Measurements from ENCODE around the gene RPL12.

Gene RPL12

DNA sequence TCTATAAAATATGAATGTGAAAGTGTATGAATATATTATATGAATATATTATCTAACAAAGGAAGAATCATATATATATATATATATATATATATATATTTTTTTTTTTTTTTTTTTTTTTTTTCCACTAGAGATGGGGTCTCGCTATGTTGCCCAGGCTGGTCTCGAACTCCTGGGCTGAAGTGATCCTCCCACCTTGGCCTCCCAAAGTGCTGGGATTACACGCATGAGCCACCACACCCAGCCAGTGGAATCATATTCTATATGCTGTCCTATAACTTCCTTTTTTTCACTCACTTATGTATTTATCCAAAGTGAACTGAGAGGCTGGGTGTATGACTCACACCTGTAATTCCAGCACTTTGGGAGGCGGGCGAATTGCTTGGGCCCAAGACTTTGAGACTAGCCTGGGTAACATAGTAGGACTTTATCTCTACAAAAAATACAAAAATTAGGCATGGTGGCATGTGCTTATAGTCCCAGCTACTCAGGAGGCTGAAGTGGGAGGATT, 15.3 kb upstream of the RPL12 start:
- peak; percentile 42 for DNase-seq

DNA sequence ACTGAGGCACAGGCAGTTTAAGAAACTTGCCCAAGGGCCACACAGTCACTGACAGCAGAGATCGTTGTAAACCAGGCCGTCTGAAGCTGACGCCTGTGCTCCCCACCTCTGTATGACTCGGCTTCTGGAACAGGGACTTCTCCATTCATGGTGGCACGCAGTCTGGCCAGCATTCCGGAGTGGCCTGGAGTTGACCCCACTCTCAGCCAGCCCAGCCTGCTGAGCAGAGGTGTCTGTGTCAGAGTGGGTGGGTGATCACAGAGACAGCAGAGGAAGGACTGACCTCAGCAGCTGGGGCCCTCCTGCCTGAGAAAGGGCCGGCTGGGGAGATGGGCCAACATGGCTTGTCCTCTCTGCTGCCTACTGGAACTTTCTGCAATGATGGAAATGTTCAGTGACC, 12.7 kb upstream of the RPL12 start:
- no peak for DNase-seq

DNA sequence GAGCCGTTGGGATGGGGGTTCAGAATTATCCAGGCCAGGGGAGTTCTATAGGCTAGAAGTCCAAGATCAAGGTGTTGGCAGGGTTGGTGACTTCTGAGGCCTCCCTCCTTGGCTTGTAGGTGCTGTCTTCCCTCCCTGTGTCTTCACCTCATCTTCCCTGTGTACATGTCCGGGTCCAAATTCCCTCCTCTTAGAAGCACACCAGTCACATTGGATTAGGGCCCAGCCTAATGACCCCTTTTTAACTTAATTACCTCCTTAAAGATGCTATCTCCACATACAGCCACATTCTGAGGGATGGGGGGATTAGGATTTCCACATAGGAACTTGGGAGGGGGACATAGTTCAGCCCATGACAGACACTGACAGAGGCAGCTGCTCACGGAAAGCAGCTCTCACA, 12.2 kb upstream of the RPL12 start:
- no peak for DNase-seq

GRCh38 chr9:127458921-127459320, 7.7 kb upstream of the RPL12 start:
- DNase-seq: no peak

- no peak for DNase-seq
Measured at GRCh38 chr9:127457191-127457878, 6.1 kb upstream of the RPL12 start.

DNA sequence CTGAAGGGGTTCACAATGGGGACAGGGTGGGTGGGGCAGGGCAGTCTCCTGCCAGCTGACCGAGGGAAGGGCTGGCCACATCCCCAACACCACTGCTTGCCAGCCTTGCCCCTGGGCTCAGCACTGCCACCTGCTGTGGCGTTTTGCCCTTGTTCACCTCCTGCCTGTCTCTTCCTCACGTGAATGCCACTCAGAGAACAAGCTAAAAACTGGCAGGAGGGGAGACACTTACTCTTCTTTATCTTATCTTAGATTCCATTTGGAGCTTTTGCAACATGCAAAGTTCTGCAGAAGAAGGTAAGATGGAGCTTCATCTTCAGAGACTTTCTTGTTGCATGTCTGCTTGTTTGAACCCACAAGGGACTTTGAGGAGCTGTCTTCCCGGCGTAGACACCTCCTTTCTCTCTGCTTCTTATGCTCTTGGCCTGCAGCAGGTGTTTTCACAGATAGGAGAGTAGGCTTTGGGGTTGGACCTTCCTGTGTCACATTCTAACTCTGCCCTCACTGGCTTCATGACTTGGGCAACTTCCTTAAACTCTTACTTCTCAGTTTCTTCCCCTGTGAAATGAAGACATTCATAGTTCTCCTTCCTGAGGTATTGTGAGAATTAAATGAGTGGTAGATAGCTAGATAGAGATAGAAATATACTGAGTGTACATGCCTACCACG, 4.3 kb upstream of the RPL12 start:
- DNase-seq: peak; percentile 86

- DNase-seq: no peak
Measured at GRCh38 chr9:127452691-127453090, 1.5 kb upstream of the RPL12 start.

GRCh38 chr9:127451858-127452656, 851 bp upstream of the RPL12 start:
- peak; percentile 47 for DNase-seq

GRCh38 chr9:127451608-127451857, 327 bp upstream of the RPL12 start:
- DNase-seq: no peak

DNA sequence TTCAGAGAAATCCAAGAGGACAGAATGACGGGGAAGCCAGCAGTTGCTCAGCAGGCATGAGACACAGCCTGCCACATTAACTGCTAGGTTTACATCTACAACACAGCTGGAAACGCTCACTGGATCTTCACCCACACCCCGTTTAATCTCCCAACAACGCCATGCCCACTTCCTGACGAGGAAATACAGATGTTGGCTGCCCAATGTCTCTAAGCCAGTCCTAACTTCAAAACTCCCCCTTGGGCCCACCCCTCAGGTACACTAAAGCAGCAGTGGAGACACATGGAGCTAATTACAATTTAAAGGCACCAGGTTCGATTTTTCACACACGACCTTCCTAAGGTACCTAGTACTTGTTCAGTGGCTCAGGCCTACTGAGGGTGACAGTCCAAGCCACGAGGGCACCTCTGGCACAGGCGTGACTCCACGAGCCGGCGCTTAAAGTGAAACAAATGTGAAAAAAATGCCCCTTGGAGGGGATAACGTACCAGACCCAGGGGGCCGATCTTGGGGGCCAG, 904 bp downstream of the RPL12 start:
- no peak for DNase-seq

- DNase-seq: no peak
Measured at GRCh38 chr9:127449332-127449966, 1.8 kb downstream of the RPL12 start.

DNA sequence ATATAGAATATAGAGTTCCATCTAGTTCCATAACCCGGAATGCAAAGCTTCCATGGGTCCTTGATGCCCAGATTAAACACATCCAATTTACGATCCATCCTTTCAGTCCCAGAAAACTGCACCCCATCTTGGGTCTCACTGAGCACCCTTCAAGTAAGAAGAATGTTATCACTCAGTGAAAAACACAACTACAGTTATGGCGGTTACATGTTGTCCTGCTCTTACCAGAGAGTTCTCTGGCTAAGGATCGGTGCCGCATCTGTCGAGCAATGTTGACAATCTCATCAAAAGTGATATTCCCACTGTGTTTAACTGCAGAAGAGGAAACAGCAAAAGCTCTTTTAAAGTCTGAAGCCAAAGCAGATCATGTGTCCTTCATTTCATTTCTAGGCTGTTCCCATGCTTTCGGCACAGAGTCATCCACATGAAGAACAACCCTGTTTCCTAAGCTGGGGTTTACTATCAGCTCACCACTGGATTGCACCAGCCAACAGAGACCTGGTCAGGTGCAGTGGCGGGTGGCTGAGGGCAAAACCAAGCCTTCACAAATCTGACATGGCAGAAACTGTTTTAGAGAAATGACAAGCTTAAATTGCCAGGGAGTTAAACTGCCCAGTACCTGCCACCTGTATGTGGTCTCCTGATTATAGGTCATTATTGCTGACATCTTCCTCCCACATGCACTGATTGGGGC, 2.9 kb downstream of the RPL12 start:
- no peak for DNase-seq

DNA sequence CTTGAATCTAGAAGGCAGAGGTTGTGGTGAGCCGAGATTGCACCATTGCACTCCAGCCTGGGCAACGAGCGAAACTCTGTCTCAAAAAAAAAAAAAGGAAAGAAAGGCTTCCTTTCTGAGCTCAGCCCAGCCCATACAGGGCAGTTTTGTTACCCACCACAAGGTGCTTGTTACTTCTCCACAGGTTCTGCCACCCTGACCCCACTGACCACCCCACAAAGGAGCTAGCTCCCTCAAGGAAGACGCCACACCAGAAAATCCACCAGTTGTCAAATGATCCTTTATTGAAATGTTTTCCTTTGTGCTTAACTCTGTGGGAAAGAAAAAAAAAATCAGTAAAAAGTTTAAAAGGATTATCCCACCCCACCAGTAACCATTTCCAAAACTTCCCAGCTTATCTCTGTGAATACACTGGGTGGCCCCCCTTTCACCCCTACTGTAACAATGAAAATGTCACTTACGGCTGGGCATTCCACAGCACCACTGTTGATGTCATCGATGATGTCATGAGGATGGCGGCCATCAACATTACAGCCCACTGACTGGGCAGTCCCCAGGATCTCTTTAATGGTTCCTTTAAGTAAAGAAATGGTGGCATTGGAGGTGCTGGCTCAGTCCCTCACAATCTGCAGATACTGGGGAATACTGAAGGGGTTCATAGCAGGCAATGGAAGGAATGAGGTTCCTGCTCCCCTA, 3.6 kb downstream of the RPL12 start:
- DNase-seq: peak; percentile 47

GRCh38 chr9:127446713-127447415, 4.3 kb downstream of the RPL12 start:
- no peak for DNase-seq

- DNase-seq: peak; percentile 52
Measured at GRCh38 chr9:127445851-127446712, 5.1 kb downstream of the RPL12 start.

GRCh38 chr9:127444921-127445850, 6.0 kb downstream of the RPL12 start:
- DNase-seq: peak; percentile 53

GRCh38 chr9:127444283-127444920, 6.8 kb downstream of the RPL12 start:
- peak; percentile 43 for DNase-seq

GRCh38 chr9:127438394-127438793, 12.8 kb downstream of the RPL12 start:
- no peak for DNase-seq
